Activated CD4-positive, alpha-beta T cell treated with anti-CD3 and anti-CD28 coated beads, Interleukin-2, Interleukin-6, amounts not matched to agents 100 ng/mL and 50 ng/mL, durations not matched to agents 16 hours and 8 hours (primary cell): ENCODE measurements around the gene AMPD3.

Experiments used
- DNase-seq: peaks from one replicate; pipeline ENCODE4 v3.0.0-alpha.2; 2020

AMPD3 gene

GRCh38 chr11:10462746-10463300, 7.8 kb downstream of the AMPD3 start:
- no peak for DNase-seq

- no peak for DNase-seq
Observed at GRCh38 chr11:10473371-10473770, 18.3 kb downstream of the AMPD3 start.

- no peak for DNase-seq
Observed at GRCh38 chr11:10474551-10474950, 19.5 kb downstream of the AMPD3 start.

GRCh38 chr11:10476342-10476741, 21.3 kb downstream of the AMPD3 start:
- DNase-seq = no peak

GRCh38 chr11:10476927-10477689, 22.0 kb downstream of the AMPD3 start:
- DNase-seq = no peak

- no peak for DNase-seq
Observed at GRCh38 chr11:10477690-10478046, 22.6 kb downstream of the AMPD3 start.

GRCh38 chr11:10478066-10478465, 23.0 kb downstream of the AMPD3 start:
- DNase-seq = no peak

GRCh38 chr11:10478574-10479550, 23.8 kb downstream of the AMPD3 start:
- DNase-seq = no peak

- no peak for DNase-seq
Observed at GRCh38 chr11:10480026-10480425, 25.0 kb downstream of the AMPD3 start.

GRCh38 chr11:10480760-10481159, 25.7 kb downstream of the AMPD3 start:
- no peak for DNase-seq

- DNase-seq = no peak
Observed at GRCh38 chr11:10481560-10482349, 26.7 kb downstream of the AMPD3 start.

- no peak for DNase-seq
Observed at GRCh38 chr11:10483174-10483573, 28.1 kb downstream of the AMPD3 start.

GRCh38 chr11:10483584-10483983, 28.5 kb downstream of the AMPD3 start:
- no peak for DNase-seq

GRCh38 chr11:10484461-10485180, 29.6 kb downstream of the AMPD3 start:
- DNase-seq = no peak

- DNase-seq = no peak
Observed at GRCh38 chr11:10485646-10486045, 30.6 kb downstream of the AMPD3 start.

- DNase-seq = no peak
Observed at GRCh38 chr11:10486161-10486840, 31.2 kb downstream of the AMPD3 start.

GRCh38 chr11:10487002-10487647, 32.1 kb downstream of the AMPD3 start:
- no peak for DNase-seq

GRCh38 chr11:10488121-10488933, 33.3 kb downstream of the AMPD3 start:
- DNase-seq = no peak

GRCh38 chr11:10488934-10489691, 34.0 kb downstream of the AMPD3 start:
- DNase-seq = no peak
